ENCODE measurements around the gene OXTR.

OXTR gene

GRCh38 chr3:8767667-8768363 is 1.6 kb downstream of the OXTR start:
- no peak for DNase-seq (ENCODE audit: low read depth in 2 of 2)

GRCh38 chr3:8767256-8767666 is 2.2 kb downstream of the OXTR start:
- DNase-seq (ENCODE audit: low read depth in 2 of 2), result no peak

- no peak for DNase-seq (ENCODE audit: low read depth in 2 of 2)
Measured at GRCh38 chr3:8766148-8766547, 3.3 kb downstream of the OXTR start.

GRCh38 chr3:8765528-8765927 is 3.9 kb downstream of the OXTR start:
- no peak for DNase-seq (ENCODE audit: low read depth in 2 of 2)

- no peak for DNase-seq (ENCODE audit: low read depth in 2 of 2)
Measured at GRCh38 chr3:8764528-8764927, 4.9 kb downstream of the OXTR start.

GRCh38 chr3:8762607-8763377 is 6.6 kb downstream of the OXTR start:
- no peak for DNase-seq (ENCODE audit: low read depth in 2 of 2)

- no peak for DNase-seq (ENCODE audit: low read depth in 2 of 2)
Measured at GRCh38 chr3:8761866-8762265, 7.5 kb downstream of the OXTR start.

- DNase-seq (ENCODE audit: low read depth in 2 of 2), result no peak
Measured at GRCh38 chr3:8760506-8760905, 8.9 kb downstream of the OXTR start.

GRCh38 chr3:8760091-8760490 is 9.3 kb downstream of the OXTR start:
- no peak for DNase-seq (ENCODE audit: low read depth in 2 of 2)

GRCh38 chr3:8759038-8759707 is 10.2 kb downstream of the OXTR start:
- DNase-seq (ENCODE audit: low read depth in 2 of 2), result no peak

GRCh38 chr3:8757551-8758518 is 11.6 kb downstream of the OXTR start:
- DNase-seq (ENCODE audit: low read depth in 2 of 2), result no peak

- DNase-seq (ENCODE audit: low read depth in 2 of 2), result no peak
Measured at GRCh38 chr3:8756671-8757070, 12.7 kb downstream of the OXTR start.

GRCh38 chr3:8755564-8756237 is 13.7 kb downstream of the OXTR start:
- no peak for DNase-seq (ENCODE audit: low read depth in 2 of 2)

- DNase-seq (ENCODE audit: low read depth in 2 of 2), result no peak
Measured at GRCh38 chr3:8755097-8755496, 14.3 kb downstream of the OXTR start.

- no peak for DNase-seq (ENCODE audit: low read depth in 2 of 2)
Measured at GRCh38 chr3:8752832-8753231, 16.6 kb downstream of the OXTR start.

- DNase-seq (ENCODE audit: low read depth in 2 of 2), result no peak
Measured at GRCh38 chr3:8749316-8749715, 20.1 kb downstream of the OXTR start.

- DNase-seq (ENCODE audit: low read depth in 2 of 2), result no peak
Measured at GRCh38 chr3:8746780-8747345, 22.6 kb downstream of the OXTR start.

- no peak for DNase-seq (ENCODE audit: low read depth in 2 of 2)
Measured at GRCh38 chr3:8745619-8746370, 23.6 kb downstream of the OXTR start.

- no peak for DNase-seq (ENCODE audit: low read depth in 2 of 2)
Measured at GRCh38 chr3:8743911-8744310, 25.5 kb downstream of the OXTR start.

GRCh38 chr3:8743021-8743601 is 26.3 kb downstream of the OXTR start:
- no peak for DNase-seq (ENCODE audit: low read depth in 2 of 2)

Measured in stimulated activated CD4-positive, alpha-beta T cell treated with anti-CD3 and anti-CD28 coated beads, Interleukin-1b, Interleukin-23, amount 100 ng/mL, for 1 hour (primary cell).